ENCODE results near the gene CDC25C.

CDC25C gene

GRCh38 chr5:138303372-138303771 is 28.2 kb downstream of the CDC25C start:
- ChIA-PET POLR2A (ENCODE audit: low non-redundant PET) (no interaction called here), CTCF (no interaction called here)
- DNase-seq (ENCODE audit: low spot score), result peak; percentile 40
- TF ChIP-seq, protein P1, sequence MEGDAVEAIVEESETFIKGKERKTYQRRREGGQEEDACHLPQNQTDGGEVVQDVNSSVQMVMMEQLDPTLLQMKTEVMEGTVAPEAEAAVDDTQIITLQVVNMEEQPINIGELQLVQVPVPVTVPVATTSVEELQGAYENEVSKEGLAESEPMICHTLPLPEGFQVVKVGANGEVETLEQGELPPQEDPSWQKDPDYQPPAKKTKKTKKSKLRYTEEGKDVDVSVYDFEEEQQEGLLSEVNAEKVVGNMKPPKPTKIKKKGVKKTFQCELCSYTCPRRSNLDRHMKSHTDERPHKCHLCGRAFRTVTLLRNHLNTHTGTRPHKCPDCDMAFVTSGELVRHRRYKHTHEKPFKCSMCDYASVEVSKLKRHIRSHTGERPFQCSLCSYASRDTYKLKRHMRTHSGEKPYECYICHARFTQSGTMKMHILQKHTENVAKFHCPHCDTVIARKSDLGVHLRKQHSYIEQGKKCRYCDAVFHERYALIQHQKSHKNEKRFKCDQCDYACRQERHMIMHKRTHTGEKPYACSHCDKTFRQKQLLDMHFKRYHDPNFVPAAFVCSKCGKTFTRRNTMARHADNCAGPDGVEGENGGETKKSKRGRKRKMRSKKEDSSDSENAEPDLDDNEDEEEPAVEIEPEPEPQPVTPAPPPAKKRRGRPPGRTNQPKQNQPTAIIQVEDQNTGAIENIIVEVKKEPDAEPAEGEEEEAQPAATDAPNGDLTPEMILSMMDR (conservative IDR thresholded peaks at IDR 0.05; ENCODE audit: low read depth), result no peak
- H3K27ac ChIP-seq, result no peak overlapping the region

DNA sequence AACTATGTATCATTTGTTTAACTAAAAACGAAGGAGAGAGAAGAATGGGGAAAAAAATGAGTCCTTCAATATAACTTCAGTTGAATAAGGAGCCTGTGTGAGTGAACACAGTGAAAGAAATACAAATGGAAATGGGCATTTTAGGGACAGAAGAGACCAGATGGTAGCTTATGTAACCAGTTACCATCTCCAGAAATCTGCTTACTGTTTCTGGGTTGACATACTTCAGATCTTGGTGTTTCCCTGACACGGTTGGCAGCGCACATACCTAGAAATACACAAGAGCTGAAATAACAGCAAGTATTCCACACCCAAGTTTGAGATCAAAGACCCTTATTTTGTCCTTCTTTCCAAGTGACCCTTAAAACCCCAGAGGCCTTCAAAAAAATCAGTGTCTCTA is 42.3 kb downstream of the CDC25C start:
- CTCF ChIA-PET, result interaction anchor here (0.6 to 0.7 kb wide), 2 partner anchors 12 to 306 kb away, joined by 3 read pairs; no protein-coding TSS in a partner anchor
- DNase-seq (ENCODE audit: low spot score), result no peak
- TF ChIP-seq, protein P1 (conservative IDR thresholded peaks at IDR 0.05; ENCODE audit: low read depth), result no peak
- POLR2A ChIA-PET (ENCODE audit: low non-redundant PET), result no interaction called here
- no peak overlapping the region for H3K27ac ChIP-seq

GRCh38 chr5:138287246-138287645 is 44.4 kb downstream of the CDC25C start:
- TF ChIP-seq, protein P1 (conservative IDR thresholded peaks at IDR 0.05; ENCODE audit: low read depth), result no peak
- ChIA-PET POLR2A (ENCODE audit: low non-redundant PET) (no interaction called here), CTCF (no interaction called here)
- no peak for DNase-seq (ENCODE audit: low spot score)
- H3K27ac ChIP-seq, result no peak overlapping the region

DNA sequence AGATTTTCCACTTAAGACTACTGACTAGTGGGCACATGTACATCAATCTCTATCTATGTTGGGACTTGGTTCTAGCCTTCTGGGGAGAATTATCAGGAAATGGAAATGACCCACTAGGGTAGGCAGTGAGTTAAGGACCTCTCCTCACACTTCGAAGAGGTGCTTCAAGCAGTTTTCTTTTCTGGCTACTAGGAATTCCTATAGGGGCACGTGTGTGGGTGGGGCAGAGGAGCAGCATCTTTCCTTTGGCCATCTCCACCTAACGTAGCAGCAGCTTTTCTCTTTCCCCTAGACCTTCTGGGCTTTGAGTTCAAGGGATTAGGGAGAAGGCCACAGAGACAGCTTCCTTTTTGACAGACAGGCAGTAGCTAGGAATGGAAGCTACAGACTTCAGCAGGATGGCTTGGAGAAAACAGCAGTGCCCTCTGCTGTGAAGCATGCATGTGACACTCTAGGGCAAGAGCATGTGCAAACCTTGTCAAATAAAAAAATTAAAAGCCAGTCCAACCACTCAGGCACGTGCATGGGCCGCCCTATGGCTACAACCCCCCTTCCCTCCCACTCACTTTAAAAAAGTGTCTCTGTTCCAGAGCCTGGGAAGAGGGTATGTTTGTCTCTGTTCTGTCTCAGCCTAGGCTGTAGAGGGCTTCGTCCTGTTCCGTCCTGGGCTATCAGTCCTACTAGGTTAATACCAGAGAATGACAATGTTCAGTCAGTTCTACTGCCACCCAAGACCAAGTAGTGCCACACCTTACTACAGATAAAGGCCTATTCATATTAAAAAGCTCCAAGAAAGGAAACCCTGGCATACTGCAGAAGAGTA is 48.5 kb downstream of the CDC25C start:
- TF ChIP-seq, protein P1 (conservative IDR thresholded peaks at IDR 0.05; ENCODE audit: low read depth), result no peak; the same call in 1 of the 2 replicates
- DNase-seq (ENCODE audit: low spot score), result peak; percentile 67
- H3K27ac ChIP-seq, result no peak overlapping the region
- POLR2A ChIA-PET (ENCODE audit: low non-redundant PET), result no interaction called here
- CTCF ChIA-PET, result interaction anchor here (0.6 to 1.4 kb wide), 8 partner anchors 8 to 104 kb away, joined by 3 to 11 read pairs (median 3); partner anchors contain the start of gene GFRA3

- no peak overlapping the region for H3K27ac ChIP-seq
- CTCF ChIA-PET, result interaction anchor here (0.6 kb wide), 1 partner anchor 56 kb away, joined by 3 read pairs; no protein-coding TSS in a partner anchor
- POLR2A ChIA-PET (ENCODE audit: low non-redundant PET), result no interaction called here
- TF ChIP-seq, protein P1 (conservative IDR thresholded peaks at IDR 0.05; ENCODE audit: low read depth), result no peak
- no peak for DNase-seq (ENCODE audit: low spot score)
Measured at GRCh38 chr5:138280915-138281314, 50.7 kb downstream of the CDC25C start.

GRCh38 chr5:138276402-138277054 is 55.1 kb downstream of the CDC25C start:
- CTCF ChIA-PET, result interaction anchor here (2.1 kb wide), 1 partner anchor 53 kb away, joined by 6 read pairs; no protein-coding TSS in a partner anchor
- POLR2A ChIA-PET (ENCODE audit: low non-redundant PET), result no interaction called here
- TF ChIP-seq, protein P1 (conservative IDR thresholded peaks at IDR 0.05; ENCODE audit: low read depth), result no peak
- H3K27ac ChIP-seq, result no peak overlapping the region
- no peak for DNase-seq (ENCODE audit: low spot score)

Measured in RWPE1 (cell line).